ENCODE data around the gene KBTBD3. TPM values are rescaled to one million over a fixed set of nuclear protein-coding genes. Genes with fewer than 3 reads are reported as not detected.

KBTBD3 gene
- total RNA-seq, 2 donors from 2014 or later = 4.5 to 12.4 TPM

DNA sequence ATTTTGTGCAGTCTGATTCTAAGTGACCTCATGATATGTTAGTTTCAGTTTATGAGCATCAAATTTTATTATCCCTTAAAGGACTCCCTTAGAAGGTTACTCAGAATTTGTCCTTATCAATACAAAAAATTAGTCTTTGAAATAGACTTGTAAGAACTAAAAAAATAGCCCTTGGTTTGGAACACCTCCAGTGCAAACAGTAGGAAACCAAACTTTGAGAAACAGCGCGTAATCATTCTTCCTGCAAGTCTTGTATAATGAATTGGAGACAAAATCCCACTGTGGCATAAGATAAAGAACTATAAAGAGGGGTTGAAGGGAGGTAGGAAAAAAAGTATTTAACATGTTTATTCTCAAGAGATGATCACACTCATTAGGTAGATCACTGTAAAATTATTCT, 44.3 kb downstream of the KBTBD3 start:
- no peaks in the 10 kb centered on the region for H3K36me3 ChIP-seq (ENCODE audit: control insufficient read depth, insufficient read depth, low read length)
- H3K36me3 Mint-ChIP-seq (ENCODE audit: low read depth) = no peaks in the 10 kb centered on the region
- 95 to 100% methylated on average over 2 of the region's 2 CpGs for WGBS, 2 experiments (ENCODE audit: insufficient coverage in 1 of 2, insufficient read length in 1 of 2)
- H3K4me1 Mint-ChIP-seq = no peaks in the 10 kb centered on the region
- H3K4me3 ChIP-seq (ENCODE audit: low read length) = no peak overlapping the region
- no peak overlapping the region for H3K27ac Mint-ChIP-seq
- H3K9me3 ChIP-seq (ENCODE audit: control insufficient read depth, low read length) = no peaks in the 10 kb centered on the region
- no peak for DNase-seq
- no peak overlapping the region for H3K4me3 Mint-ChIP-seq
- no peak overlapping the region for H3K27ac ChIP-seq (ENCODE audit: low read depth, low read length)
- no peaks in the 10 kb centered on the region for H3K27me3 Mint-ChIP-seq (ENCODE audit: insufficient read depth)
- H3K9ac ChIP-seq (ENCODE audit: extremely low read depth, low read length, poor library complexity, severe bottlenecking) = no peak overlapping the region
- no peaks in the 10 kb centered on the region for H3K27me3 ChIP-seq (ENCODE audit: control insufficient read depth, insufficient read depth, low read length, poor library complexity, severe bottlenecking)
- no peaks in the 10 kb centered on the region for H3K9me3 Mint-ChIP-seq
- no peaks in the 10 kb centered on the region for H3K4me1 ChIP-seq (ENCODE audit: control insufficient read depth, insufficient read depth, low read length)
- TF ChIP-seq, protein P1, sequence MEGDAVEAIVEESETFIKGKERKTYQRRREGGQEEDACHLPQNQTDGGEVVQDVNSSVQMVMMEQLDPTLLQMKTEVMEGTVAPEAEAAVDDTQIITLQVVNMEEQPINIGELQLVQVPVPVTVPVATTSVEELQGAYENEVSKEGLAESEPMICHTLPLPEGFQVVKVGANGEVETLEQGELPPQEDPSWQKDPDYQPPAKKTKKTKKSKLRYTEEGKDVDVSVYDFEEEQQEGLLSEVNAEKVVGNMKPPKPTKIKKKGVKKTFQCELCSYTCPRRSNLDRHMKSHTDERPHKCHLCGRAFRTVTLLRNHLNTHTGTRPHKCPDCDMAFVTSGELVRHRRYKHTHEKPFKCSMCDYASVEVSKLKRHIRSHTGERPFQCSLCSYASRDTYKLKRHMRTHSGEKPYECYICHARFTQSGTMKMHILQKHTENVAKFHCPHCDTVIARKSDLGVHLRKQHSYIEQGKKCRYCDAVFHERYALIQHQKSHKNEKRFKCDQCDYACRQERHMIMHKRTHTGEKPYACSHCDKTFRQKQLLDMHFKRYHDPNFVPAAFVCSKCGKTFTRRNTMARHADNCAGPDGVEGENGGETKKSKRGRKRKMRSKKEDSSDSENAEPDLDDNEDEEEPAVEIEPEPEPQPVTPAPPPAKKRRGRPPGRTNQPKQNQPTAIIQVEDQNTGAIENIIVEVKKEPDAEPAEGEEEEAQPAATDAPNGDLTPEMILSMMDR (conservative IDR thresholded peaks at IDR 0.05) = no peak

DNA sequence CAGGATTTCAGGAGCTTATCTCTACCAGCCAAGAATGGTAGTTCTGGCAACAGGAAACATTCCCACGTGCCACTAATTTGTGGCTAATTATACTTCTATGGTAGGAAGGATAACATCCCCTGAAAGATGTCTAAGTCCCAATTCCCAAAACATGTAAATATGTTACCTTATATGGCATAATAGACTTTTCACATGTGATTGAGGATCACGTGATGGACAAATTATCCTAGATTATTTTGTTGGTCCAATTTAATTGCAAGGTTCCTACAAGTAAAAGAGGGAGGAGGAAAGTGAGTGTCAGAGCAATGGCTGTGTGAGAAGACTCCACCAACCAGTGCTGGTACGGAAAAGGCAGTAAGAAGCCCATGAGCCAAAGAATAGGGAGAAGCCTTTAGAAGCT, 45.2 kb downstream of the KBTBD3 start:
- Histone ChIP-seq H3K27ac (ENCODE audit: low read depth, low read length) (no peak overlapping the region), H3K9me3 (ENCODE audit: control insufficient read depth, low read length) (no peaks in the 10 kb centered on the region), H3K9ac (ENCODE audit: extremely low read depth, low read length, poor library complexity, severe bottlenecking) (no peak overlapping the region), H3K4me1 (ENCODE audit: control insufficient read depth, insufficient read depth, low read length) (no peaks in the 10 kb centered on the region), H3K36me3 (ENCODE audit: control insufficient read depth, insufficient read depth, low read length) (no peaks in the 10 kb centered on the region), H3K4me3 (ENCODE audit: low read length) (no peak overlapping the region), H3K27me3 (ENCODE audit: control insufficient read depth, insufficient read depth, low read length, poor library complexity, severe bottlenecking) (no peaks in the 10 kb centered on the region)
- WGBS, 2 experiments (ENCODE audit: insufficient coverage in 1 of 2, insufficient read length in 1 of 2) = 84 to 91% methylated on average over 2 to 3 of the region's 3 CpGs
- H3K27ac Mint-ChIP-seq = no peak overlapping the region
- H3K27me3 Mint-ChIP-seq (ENCODE audit: insufficient read depth) = no peaks in the 10 kb centered on the region
- H3K4me1 Mint-ChIP-seq = no peaks in the 10 kb centered on the region
- H3K4me3 Mint-ChIP-seq = no peak overlapping the region
- no peak for DNase-seq
- peaks cover 4% of the 10 kb centered on the region for H3K9me3 Mint-ChIP-seq
- TF ChIP-seq, protein P1 (conservative IDR thresholded peaks at IDR 0.05) = no peak
- H3K36me3 Mint-ChIP-seq (ENCODE audit: low read depth) = peaks cover 1% of the 10 kb centered on the region

DNA sequence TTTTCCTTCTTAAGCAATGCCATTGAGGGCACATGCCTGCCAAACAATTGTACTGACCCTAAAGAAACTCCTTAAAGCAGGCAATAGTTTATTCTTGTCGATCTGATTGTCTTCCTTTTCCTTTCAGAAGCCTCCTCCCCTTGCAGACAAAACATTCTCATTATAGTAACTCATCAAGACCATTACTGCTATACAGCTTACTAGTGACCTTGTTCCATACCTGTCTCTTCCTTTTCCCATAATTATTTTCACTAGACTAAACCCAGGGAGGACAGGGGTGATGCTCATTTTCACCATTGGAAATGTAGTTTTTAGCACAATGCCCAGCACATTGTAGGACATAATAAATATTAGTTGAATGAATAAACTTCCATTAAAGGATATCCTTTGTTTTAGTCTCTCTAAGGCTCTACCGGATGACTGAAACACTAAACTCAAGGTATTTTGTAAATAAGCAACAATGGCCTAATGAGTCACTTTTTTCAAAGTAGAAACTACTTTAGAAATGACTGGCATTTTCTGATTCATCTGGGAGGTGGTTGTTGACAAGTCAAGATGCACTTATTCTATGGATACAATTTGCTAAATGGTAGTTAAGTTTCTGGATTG, 45.8 kb downstream of the KBTBD3 start:
- no peak overlapping the region for H3K9ac ChIP-seq (ENCODE audit: extremely low read depth, low read length, poor library complexity, severe bottlenecking)
- Mint-ChIP-seq H3K4me1 (no peaks in the 10 kb centered on the region), H3K27ac (no peak overlapping the region), H3K4me3 (no peak overlapping the region), H3K36me3 (ENCODE audit: low read depth) (peaks cover 1% of the 10 kb centered on the region), H3K27me3 (ENCODE audit: insufficient read depth) (no peaks in the 10 kb centered on the region), H3K9me3 (peaks cover 10% of the 10 kb centered on the region)
- TF ChIP-seq, protein P1 (conservative IDR thresholded peaks at IDR 0.05) = no peak
- no peaks in the 10 kb centered on the region for H3K9me3 ChIP-seq (ENCODE audit: control insufficient read depth, low read length)
- no peaks in the 10 kb centered on the region for H3K27me3 ChIP-seq (ENCODE audit: control insufficient read depth, insufficient read depth, low read length, poor library complexity, severe bottlenecking)
- WGBS, 2 experiments (ENCODE audit: insufficient coverage in 1 of 2, insufficient read length in 1 of 2) = 86 to 100% methylated on average over 1 to 2 of the region's 2 CpGs
- no peaks in the 10 kb centered on the region for H3K36me3 ChIP-seq (ENCODE audit: control insufficient read depth, insufficient read depth, low read length)
- no peak overlapping the region for H3K4me3 ChIP-seq (ENCODE audit: low read length)
- H3K27ac ChIP-seq (ENCODE audit: low read depth, low read length) = no peak overlapping the region
- DNase-seq = no peak
- no peaks in the 10 kb centered on the region for H3K4me1 ChIP-seq (ENCODE audit: control insufficient read depth, insufficient read depth, low read length)
